SHP77 treated with DMSO at 0.1 percent for 48 hours (cell line): ENCODE data around the gene ZNF669.

ENCODE experiments used
- DNase-seq: peaks from one replicate; lab custom pipeline; 2025; lab: John Stamatoyannopoulos, UW

ZNF669 gene

GRCh38 chr1:247060771-247061170, 43.4 kb downstream of the ZNF669 start:
- no peak for DNase-seq

GRCh38 chr1:247056071-247056470, 48.1 kb downstream of the ZNF669 start:
- no peak for DNase-seq

- DNase-seq = no peak
Measured at GRCh38 chr1:247054992-247055415, 49.2 kb downstream of the ZNF669 start.
